Measurements from ENCODE around the gene DEFB118. TPM values are rescaled to one million over a fixed set of nuclear protein-coding genes. Genes with fewer than 3 reads are reported as not detected.
"Not testable (repeated sequence)": the region's sequence is repeated elsewhere in the genome, so short reads cannot be mapped to it uniquely, and the experiment has no call there.

Gene DEFB118
- total and polyA plus RNA-seq, 9 of the 15 experiments (the other 6 are each of a cell fraction or from before 2014, with no cell fraction given): not detected

GRCh38 chr20:31363295-31363694 lies 5.1 kb upstream of the DEFB118 start:
- no peak for FAIRE-seq
- H2AFZ ChIP-seq (ENCODE audit: low read depth, low read length): no peak overlapping the region
- 2% methylated on average over 4 of the region's 4 CpGs for WGBS (ENCODE audit: insufficient coverage, low coverage, missing lambda C conversion rate)
- H3K4me1 ChIP-seq (replicated peaks in 1 of 2; ENCODE audit: control insufficient read depth in 2 of 2, insufficient read depth in 2 of 2, low read length in 2 of 2): no peaks in the 10 kb centered on the region
- ATAC-seq: no peak
- ChIA-PET CTCF (ENCODE audit: low intra/inter-chr PET ratio) (no interaction called here), POLR2A (no interaction called here)
- TF ChIP-seq ZNF316 (IDR thresholded peaks at IDR 0.05): peak; percentile 61; the same call in 1 of the 2 replicates
- no peak for TF ChIP-seq ZNF311 (CRISPR knock-in tag; IDR thresholded peaks at IDR 0.05)
- H3K27ac ChIP-seq (ENCODE audit: extremely low read depth, low read depth, low read length): no peak overlapping the region
- no peaks in the 10 kb centered on the region for H3K79me2 ChIP-seq (ENCODE audit: control insufficient read depth, insufficient read depth, low read length)
- H3K36me3 ChIP-seq (ENCODE audit: control insufficient read depth, insufficient read depth, low read length): no peaks in the 10 kb centered on the region
- no peak for DNase-seq (ENCODE audit: extremely low read depth in 1 of 4, low spot score in 3 of 4)
- H3K9ac ChIP-seq (ENCODE audit: insufficient read depth in 1 of 2, low read depth in 2 of 2, low read length in 2 of 2): no peak overlapping the region
- H3K4me3 ChIP-seq: no peak overlapping the region
- in situ Hi-C loops (cut with MboI): no loop called here
- no peaks in the 10 kb centered on the region for H3K9me1 ChIP-seq (ENCODE audit: control insufficient read depth, insufficient read depth, low read length)
- H3K27me3 ChIP-seq (ENCODE audit: control insufficient read depth in 2 of 2, insufficient read depth in 2 of 2, low read length in 2 of 2): no peaks in the 10 kb centered on the region
- no peaks in the 10 kb centered on the region for H4K20me1 ChIP-seq (replicated peaks; ENCODE audit: control insufficient read depth, insufficient read depth, low read length)
- no TSS peak for BruUV-seq (replicated peaks)
- intact Hi-C loops (cut with micrococcal nuclease): no loop called here
- H3K4me2 ChIP-seq (ENCODE audit: insufficient read depth, low read length): no peak overlapping the region
- H3K9me3 ChIP-seq (replicated peaks; ENCODE audit: control insufficient read depth, insufficient read depth, low read depth, low read length): no peaks in the 10 kb centered on the region

GRCh38 chr20:31364272-31364671 lies 4.1 kb upstream of the DEFB118 start:
- H3K4me3 ChIP-seq; in situ Hi-C loops (cut with MboI); POLR2A ChIA-PET; H3K27me3 ChIP-seq (ENCODE audit: control insufficient read depth in 2 of 2, insufficient read depth in 2 of 2, low read length in 2 of 2); CTCF ChIA-PET (ENCODE audit: low intra/inter-chr PET ratio); H4K20me1 ChIP-seq (replicated peaks; ENCODE audit: control insufficient read depth, insufficient read depth, low read length); H3K9me1 ChIP-seq (ENCODE audit: control insufficient read depth, insufficient read depth, low read length); H3K4me1 ChIP-seq (replicated peaks in 1 of 2; ENCODE audit: control insufficient read depth in 2 of 2, insufficient read depth in 2 of 2, low read length in 2 of 2); H3K9me3 ChIP-seq (replicated peaks; ENCODE audit: control insufficient read depth, insufficient read depth, low read depth, low read length); H3K36me3 ChIP-seq (ENCODE audit: control insufficient read depth, insufficient read depth, low read length); intact Hi-C loops (cut with micrococcal nuclease); BruUV-seq (replicated peaks); H3K27ac ChIP-seq (ENCODE audit: extremely low read depth, low read depth, low read length); H2AFZ ChIP-seq (ENCODE audit: low read depth, low read length); ATAC-seq; FAIRE-seq; H3K9ac ChIP-seq (ENCODE audit: insufficient read depth in 1 of 2, low read depth in 2 of 2, low read length in 2 of 2); H3K79me2 ChIP-seq (ENCODE audit: control insufficient read depth, insufficient read depth, low read length); DNase-seq (ENCODE audit: extremely low read depth in 1 of 4, low spot score in 3 of 4); H3K4me2 ChIP-seq (ENCODE audit: insufficient read depth, low read length): not testable (repeated sequence)
- 0% methylated on average over 5 of the region's 5 CpGs for WGBS (ENCODE audit: insufficient coverage, low coverage, missing lambda C conversion rate)
- TF ChIP-seq RBM25 (IDR thresholded peaks at IDR 0.05; ENCODE audit: low read depth, low read length, severe bottlenecking): peak; percentile 5
- TF ChIP-seq CHD2 (IDR thresholded peaks at IDR 0.05; ENCODE audit: low read depth, low read length): peak; percentile 89

All from K562 (cell line).